ENCODE results near the gene SEMA5B.

DNA sequence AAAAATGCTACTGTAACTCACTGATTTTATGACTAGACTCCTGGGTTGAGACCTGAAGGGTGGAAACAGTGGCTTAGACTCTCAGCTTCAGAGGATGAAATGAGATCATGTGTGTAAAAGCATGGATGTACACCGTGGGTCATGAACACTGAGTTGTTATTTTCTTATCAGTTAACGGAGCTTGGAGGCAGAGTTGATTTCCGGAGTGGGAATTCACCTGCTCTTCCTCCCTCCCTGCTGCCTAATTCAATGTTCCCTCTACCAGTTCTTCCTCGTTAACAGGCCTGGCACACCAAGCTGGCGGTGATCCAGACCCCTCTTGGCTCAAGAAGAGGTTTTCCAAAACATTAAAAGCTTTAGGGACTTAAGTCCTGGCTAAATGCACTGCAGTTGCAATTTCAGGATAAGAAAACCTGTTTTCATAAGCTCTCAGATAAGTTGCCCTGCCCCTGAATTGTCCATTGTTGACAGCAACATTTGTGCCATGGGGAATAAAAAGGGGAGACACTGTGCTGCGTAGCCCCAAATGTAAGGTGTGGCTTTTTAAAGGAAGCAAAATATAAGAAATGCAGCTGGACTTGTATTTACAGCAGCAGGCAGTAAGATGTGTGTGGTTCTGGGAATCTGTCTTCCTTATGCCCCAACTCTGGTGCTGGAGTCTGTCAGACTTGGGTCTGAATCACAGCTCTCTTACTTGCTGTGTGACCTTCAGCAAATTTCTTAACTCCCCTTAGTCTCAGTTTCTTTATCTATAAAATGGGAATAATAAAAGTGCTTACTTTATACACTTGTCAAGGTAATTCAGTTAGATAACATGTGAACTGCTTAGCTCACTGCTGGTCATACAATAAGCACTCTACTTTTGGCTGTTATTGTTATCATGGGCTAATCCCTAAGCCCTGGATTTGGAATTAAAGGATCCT is 49.2 kb upstream of the SEMA5B start:
- TF ChIP-seq, protein P1, sequence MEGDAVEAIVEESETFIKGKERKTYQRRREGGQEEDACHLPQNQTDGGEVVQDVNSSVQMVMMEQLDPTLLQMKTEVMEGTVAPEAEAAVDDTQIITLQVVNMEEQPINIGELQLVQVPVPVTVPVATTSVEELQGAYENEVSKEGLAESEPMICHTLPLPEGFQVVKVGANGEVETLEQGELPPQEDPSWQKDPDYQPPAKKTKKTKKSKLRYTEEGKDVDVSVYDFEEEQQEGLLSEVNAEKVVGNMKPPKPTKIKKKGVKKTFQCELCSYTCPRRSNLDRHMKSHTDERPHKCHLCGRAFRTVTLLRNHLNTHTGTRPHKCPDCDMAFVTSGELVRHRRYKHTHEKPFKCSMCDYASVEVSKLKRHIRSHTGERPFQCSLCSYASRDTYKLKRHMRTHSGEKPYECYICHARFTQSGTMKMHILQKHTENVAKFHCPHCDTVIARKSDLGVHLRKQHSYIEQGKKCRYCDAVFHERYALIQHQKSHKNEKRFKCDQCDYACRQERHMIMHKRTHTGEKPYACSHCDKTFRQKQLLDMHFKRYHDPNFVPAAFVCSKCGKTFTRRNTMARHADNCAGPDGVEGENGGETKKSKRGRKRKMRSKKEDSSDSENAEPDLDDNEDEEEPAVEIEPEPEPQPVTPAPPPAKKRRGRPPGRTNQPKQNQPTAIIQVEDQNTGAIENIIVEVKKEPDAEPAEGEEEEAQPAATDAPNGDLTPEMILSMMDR (IDR thresholded peaks at IDR 0.05; ENCODE audit: low read length): no peak
- TF ChIP-seq EZH2 (IDR thresholded peaks at IDR 0.05; ENCODE audit: borderline replicate concordance, low read length): no peak
